ENCODE measurements around the gene BPIFB2.

GRCh38 chr20:32991383-32991782, 16.1 kb upstream of the BPIFB2 start:
- TF ChIP-seq POLR2AphosphoS5 (IDR thresholded peaks at IDR 0.05; ENCODE audit: low read depth, low read length) (no peak), POLR2A (IDR thresholded peaks at IDR 0.05; ENCODE audit: low read depth, low read length) (no peak), TAF1 (IDR thresholded peaks at IDR 0.05; ENCODE audit: low read depth, low read length) (no peak), SPI1 (IDR thresholded peaks at IDR 0.05; ENCODE audit: low read depth, low read length) (no peak)
